ENCODE measurements around the gene SIK2. TPM values are rescaled to one million over a fixed set of nuclear protein-coding genes. Genes with fewer than 3 reads are reported as not detected.

Gene SIK2
- total and polyA plus RNA-seq, 9 of the 15 experiments (the other 6 are each of a cell fraction or from before 2014, with no cell fraction given), result 0.74 to 11.6 (median 3.8) TPM

DNA sequence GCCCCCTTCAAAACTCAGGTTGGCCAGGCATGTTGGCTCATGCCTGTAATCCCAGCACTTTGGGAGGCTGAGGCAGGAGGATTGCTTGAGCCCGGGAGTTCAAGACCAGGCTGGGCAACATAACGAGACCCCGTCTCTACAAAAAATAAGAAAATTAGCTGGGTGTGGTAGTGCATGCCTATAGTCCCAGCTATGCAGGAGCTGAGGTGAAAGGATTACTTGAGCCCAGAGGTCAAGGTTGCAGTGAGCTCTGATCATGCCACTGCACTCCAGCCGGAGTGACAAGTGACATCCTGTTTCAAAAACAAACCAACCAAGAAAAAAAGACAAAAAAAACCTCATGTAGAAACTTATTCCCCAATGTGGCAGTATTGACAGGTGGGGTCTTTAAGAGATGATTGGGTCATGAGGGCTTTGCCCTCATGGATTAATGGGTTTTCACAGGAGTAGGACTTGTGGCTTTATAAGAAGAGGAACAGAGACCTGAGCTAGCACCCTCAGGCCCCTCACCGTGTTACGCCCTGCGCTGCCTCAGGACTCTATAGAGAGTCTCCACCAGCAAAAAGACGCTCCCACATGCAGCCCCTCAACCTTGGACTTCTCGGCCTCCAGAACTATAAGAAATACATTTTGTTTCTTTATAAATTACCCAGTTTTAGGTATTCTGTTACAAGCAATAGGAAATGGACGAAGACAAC, 39.4 kb upstream of the SIK2 start (continued):
- TF ChIP-seq, protein P1, sequence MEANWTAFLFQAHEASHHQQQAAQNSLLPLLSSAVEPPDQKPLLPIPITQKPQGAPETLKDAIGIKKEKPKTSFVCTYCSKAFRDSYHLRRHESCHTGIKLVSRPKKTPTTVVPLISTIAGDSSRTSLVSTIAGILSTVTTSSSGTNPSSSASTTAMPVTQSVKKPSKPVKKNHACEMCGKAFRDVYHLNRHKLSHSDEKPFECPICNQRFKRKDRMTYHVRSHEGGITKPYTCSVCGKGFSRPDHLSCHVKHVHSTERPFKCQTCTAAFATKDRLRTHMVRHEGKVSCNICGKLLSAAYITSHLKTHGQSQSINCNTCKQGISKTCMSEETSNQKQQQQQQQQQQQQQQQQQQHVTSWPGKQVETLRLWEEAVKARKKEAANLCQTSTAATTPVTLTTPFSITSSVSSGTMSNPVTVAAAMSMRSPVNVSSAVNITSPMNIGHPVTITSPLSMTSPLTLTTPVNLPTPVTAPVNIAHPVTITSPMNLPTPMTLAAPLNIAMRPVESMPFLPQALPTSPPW (CRISPR knock-in tag; IDR thresholded peaks at IDR 0.05), result no peak

DNA sequence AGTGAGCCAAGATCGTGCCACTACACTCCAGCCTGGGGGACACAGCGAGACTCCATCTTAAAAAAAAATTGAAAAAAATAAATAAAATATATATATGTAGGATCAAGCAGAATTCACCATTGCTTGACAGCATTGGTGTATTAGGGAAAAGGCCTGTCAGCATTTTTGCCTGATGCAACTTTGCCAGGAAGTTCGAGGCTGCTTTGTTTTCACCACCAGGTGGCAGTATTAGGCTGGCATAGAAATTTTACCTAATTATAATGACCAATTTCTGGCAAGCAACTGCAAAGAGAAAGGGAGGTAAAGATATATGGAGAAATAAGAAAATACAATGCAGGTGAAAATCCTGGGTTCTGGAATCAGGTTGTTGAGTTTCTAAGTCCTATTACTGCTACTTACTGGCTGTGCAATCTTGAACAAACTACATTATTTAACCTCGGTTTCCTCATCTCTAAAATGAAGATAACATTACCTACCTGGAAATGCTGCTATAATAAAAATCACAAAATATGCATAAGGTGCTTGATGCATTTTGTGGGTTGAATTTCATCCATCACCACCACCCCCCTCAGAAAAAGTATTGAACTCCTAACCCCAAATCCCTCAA, 37.0 kb upstream of the SIK2 start:
- in situ Hi-C loops (cut with MboI), result no loop called here
- ATAC-seq, result peak; percentile 80
- POLR2A ChIA-PET, result interaction anchor here (0.6 kb wide), 1 partner anchor 360 kb away, joined by 3 read pairs; no protein-coding TSS in a partner anchor
- Histone ChIP-seq H3K27me3 (ENCODE audit: control insufficient read depth in 2 of 2, insufficient read depth in 2 of 2, low read length in 2 of 2) (no peaks in the 10 kb centered on the region; a peak in 1 of 5 replicates), H2AFZ (ENCODE audit: low read depth, low read length) (peak overlapping the region; percentile 69; the same call in 1 of the 2 replicates), H3K4me1 (replicated peaks in 1 of 2; ENCODE audit: control insufficient read depth in 2 of 2, insufficient read depth in 2 of 2, low read length in 2 of 2) (no peaks in the 10 kb centered on the region; a peak in 1 of 5 replicates), H3K9me1 (ENCODE audit: control insufficient read depth, insufficient read depth, low read length) (no peaks in the 10 kb centered on the region), H3K9ac (ENCODE audit: insufficient read depth in 1 of 2, low read depth in 2 of 2, low read length in 2 of 2) (no peak overlapping the region), H3K9me3 (replicated peaks; ENCODE audit: control insufficient read depth, insufficient read depth, low read depth, low read length) (no peaks in the 10 kb centered on the region), H3K36me3 (ENCODE audit: control insufficient read depth, insufficient read depth, low read length) (no peaks in the 10 kb centered on the region), H4K20me1 (replicated peaks; ENCODE audit: control insufficient read depth, insufficient read depth, low read length) (no peaks in the 10 kb centered on the region), H3K4me3 (no peak overlapping the region), H3K27ac (ENCODE audit: extremely low read depth, low read depth, low read length) (no peak overlapping the region), H3K4me2 (ENCODE audit: insufficient read depth, low read length) (no peak overlapping the region), H3K79me2 (ENCODE audit: control insufficient read depth, insufficient read depth, low read length) (no peaks in the 10 kb centered on the region)
- peak; percentile 91 for FAIRE-seq
- CTCF ChIA-PET (ENCODE audit: low intra/inter-chr PET ratio), result interaction anchor here (0.6 to 3.0 kb wide), 11 partner anchors 10 to 716 kb away, joined by 3 to 22 read pairs (median 3); no protein-coding TSS in a partner anchor
- 40% methylated on average over 4 of the region's 4 CpGs for whole genome bisulfite sequencing (ENCODE audit: insufficient coverage, low coverage, missing lambda C conversion rate)
- intact Hi-C loops (cut with micrococcal nuclease), result loop anchor here (1.0 to 5.0 kb wide), 3 partner anchors 37 to 276 kb away; partner anchors contain the start of gene SIK2
- BruUV-seq (replicated peaks), result no TSS peak
- DNase-seq (ENCODE audit: extremely low read depth in 1 of 4, low spot score in 3 of 4), result peak; percentile 62 to 77 (median 70)
- TF ChIP-seq ZSCAN32 (CRISPR knock-in tag; IDR thresholded peaks at IDR 0.05) (peak; percentile 41; the same call in 1 of the 2 replicates), GABPB2 (CRISPR knock-in tag; conservative IDR thresholded peaks at IDR 0.05) (no peak), SRSF7 (optimal IDR thresholded peaks at IDR 0.05; ENCODE audit: low read depth, low read length) (no peak), NFE2 (IDR thresholded peaks at IDR 0.05; ENCODE audit: low read depth) (peak; percentile 57; the same call in 1 of the 2 replicates), ZBED1 (IDR thresholded peaks at IDR 0.05) (no peak), GATAD2B (IDR thresholded peaks at IDR 0.05; ENCODE audit: borderline replicate concordance) (0 out of 2 replicates have a peak, but pooled peaks have one; percentile 21), ZNF133 (CRISPR knock-in tag; IDR thresholded peaks at IDR 0.05) (no peak), GTF2F1 (IDR thresholded peaks at IDR 0.05; ENCODE audit: low read depth, low read length) (no peak), FOXK1 (CRISPR knock-in tag; IDR thresholded peaks at IDR 0.05; ENCODE audit: borderline replicate concordance) (no peak)
- TF ChIP-seq, protein P2, sequence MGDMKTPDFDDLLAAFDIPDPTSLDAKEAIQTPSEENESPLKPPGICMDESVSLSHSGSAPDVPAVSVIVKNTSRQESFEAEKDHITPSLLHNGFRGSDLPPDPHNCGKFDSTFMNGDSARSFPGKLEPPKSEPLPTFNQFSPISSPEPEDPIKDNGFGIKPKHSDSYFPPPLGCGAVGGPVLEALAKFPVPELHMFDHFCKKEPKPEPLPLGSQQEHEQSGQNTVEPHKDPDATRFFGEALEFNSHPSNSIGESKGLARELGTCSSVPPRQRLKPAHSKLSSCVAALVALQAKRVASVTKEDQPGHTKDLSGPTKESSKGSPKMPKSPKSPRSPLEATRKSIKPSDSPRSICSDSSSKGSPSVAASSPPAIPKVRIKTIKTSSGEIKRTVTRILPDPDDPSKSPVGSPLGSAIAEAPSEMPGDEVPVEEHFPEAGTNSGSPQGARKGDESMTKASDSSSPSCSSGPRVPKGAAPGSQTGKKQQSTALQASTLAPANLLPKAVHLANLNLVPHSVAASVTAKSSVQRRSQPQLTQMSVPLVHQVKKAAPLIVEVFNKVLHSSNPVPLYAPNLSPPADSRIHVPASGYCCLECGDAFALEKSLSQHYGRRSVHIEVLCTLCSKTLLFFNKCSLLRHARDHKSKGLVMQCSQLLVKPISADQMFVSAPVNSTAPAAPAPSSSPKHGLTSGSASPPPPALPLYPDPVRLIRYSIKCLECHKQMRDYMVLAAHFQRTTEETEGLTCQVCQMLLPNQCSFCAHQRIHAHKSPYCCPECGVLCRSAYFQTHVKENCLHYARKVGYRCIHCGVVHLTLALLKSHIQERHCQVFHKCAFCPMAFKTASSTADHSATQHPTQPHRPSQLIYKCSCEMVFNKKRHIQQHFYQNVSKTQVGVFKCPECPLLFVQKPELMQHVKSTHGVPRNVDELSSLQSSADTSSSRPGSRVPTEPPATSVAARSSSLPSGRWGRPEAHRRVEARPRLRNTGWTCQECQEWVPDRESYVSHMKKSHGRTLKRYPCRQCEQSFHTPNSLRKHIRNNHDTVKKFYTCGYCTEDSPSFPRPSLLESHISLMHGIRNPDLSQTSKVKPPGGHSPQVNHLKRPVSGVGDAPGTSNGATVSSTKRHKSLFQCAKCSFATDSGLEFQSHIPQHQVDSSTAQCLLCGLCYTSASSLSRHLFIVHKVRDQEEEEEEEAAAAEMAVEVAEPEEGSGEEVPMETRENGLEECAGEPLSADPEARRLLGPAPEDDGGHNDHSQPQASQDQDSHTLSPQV (IDR thresholded peaks at IDR 0.05), result no peak
- TF ChIP-seq, protein P3, sequence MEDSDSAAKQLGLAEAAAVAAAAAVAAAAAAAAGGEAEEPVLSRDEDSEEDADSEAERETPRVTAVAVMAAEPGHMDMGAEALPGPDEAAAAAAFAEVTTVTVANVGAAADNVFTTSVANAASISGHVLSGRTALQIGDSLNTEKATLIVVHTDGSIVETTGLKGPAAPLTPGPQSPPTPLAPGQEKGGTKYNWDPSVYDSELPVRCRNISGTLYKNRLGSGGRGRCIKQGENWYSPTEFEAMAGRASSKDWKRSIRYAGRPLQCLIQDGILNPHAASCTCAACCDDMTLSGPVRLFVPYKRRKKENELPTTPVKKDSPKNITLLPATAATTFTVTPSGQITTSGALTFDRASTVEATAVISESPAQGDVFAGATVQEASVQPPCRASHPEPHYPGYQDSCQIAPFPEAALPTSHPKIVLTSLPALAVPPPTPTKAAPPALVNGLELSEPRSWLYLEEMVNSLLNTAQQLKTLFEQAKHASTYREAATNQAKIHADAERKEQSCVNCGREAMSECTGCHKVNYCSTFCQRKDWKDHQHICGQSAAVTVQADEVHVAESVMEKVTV (CRISPR knock-in tag; IDR thresholded peaks at IDR 0.05), result peak; percentile 75
